H9 (cell line): ENCODE measurements around the gene HLA-DOB. TPM values are rescaled to one million over a fixed set of nuclear protein-coding genes. Genes with fewer than 3 reads are reported as not detected.

Source experiments
- DNase-seq: peaks from one replicate; pipeline ENCODE4 v3.0.0-alpha.2; 2017
- H2AFZ ChIP-seq: one replicate; pipeline ENCODE4 v1.6.1; 2013; ENCODE audit warnings: mild to moderate bottlenecking, low read length, control low read depth, moderate library complexity
- H2AK5ac ChIP-seq: 2 replicates; pipeline ENCODE4 v1.6.1; 2013; ENCODE audit warnings: low read length, control low read depth, mixed read lengths; ENCODE audit not compliant: insufficient read length
- H2BK120ac ChIP-seq: one replicate; pipeline ENCODE4 v1.6.1; 2013; ENCODE audit warnings: low read depth, mild to moderate bottlenecking, low read length, control low read depth, inconsistent platforms; ENCODE audit not compliant: poor library complexity, severe bottlenecking
- H2BK12ac ChIP-seq: 2 replicates; pipeline ENCODE4 v1.6.1; 2013; ENCODE audit warnings: low read length, control low read depth, mixed read lengths, low read depth; ENCODE audit not compliant: insufficient read length
- H2BK15ac ChIP-seq: 2 replicates; pipeline ENCODE4 v1.6.1; 2013; ENCODE audit warnings: low read depth, low read length, control low read depth
- H2BK20ac ChIP-seq: one replicate; pipeline ENCODE4 v1.6.1; 2013; ENCODE audit warnings: low read depth, mild to moderate bottlenecking, low read length, control low read depth, inconsistent platforms; ENCODE audit not compliant: poor library complexity, severe bottlenecking
- H2BK5ac ChIP-seq: 2 replicates; pipeline ENCODE4 v1.6.1; 2013; ENCODE audit warnings: low read length, control low read depth, mixed read lengths; ENCODE audit not compliant: insufficient read length
- H3K14ac ChIP-seq: 2 replicates; pipeline ENCODE4 v1.6.1; 2013; ENCODE audit warnings: low read length, control low read depth; ENCODE audit not compliant: insufficient read depth
- H3K18ac ChIP-seq: 2 replicates; pipeline ENCODE4 v1.6.1; 2013; ENCODE audit warnings: low read depth, mild to moderate bottlenecking, mixed read lengths, low read length, control low read depth; ENCODE audit not compliant: insufficient read length
- H3K23ac ChIP-seq: 2 replicates; pipeline ENCODE4 v1.6.1; 2013; ENCODE audit warnings: low read length, control low read depth, mixed read lengths, low read depth; ENCODE audit not compliant: insufficient read length
- H3K23me2 ChIP-seq: 2 replicates; pipeline ENCODE4 v1.6.1; 2013; ENCODE audit warnings: low read depth, mild to moderate bottlenecking, mixed read lengths, low read length, control low read depth; ENCODE audit not compliant: insufficient read length, poor library complexity, severe bottlenecking
- H3K27ac ChIP-seq: 2 replicates; pipeline ENCODE4 v1.5.1; 2013; ENCODE audit warnings: low read length, control low read depth, mixed read lengths, low read depth; ENCODE audit not compliant: insufficient read length
- H3K27me3 ChIP-seq: 2 replicates; pipeline ENCODE4 v1.6.1; 2013; ENCODE audit warnings: low read length, control low read depth, inconsistent platforms; ENCODE audit not compliant: insufficient read depth
- H3K4ac ChIP-seq: 2 replicates; pipeline ENCODE4 v1.6.1; 2013; ENCODE audit warnings: low read depth, mild to moderate bottlenecking, control low read depth, inconsistent platforms, low read length, moderate library complexity
- H3K4me1 ChIP-seq: 2 replicates; pipeline ENCODE4 v1.6.1; 2013; ENCODE audit warnings: low read length, control low read depth, inconsistent platforms; ENCODE audit not compliant: insufficient read depth
- H3K4me2 ChIP-seq: 2 replicates; pipeline ENCODE4 v1.6.1; 2013; ENCODE audit warnings: low read length, control low read depth, mixed read lengths; ENCODE audit not compliant: insufficient read length, insufficient read depth
- H3K56ac ChIP-seq: 2 replicates; pipeline ENCODE4 v1.6.1; 2013; ENCODE audit warnings: low read depth, mild to moderate bottlenecking, mixed read lengths, low read length, control low read depth; ENCODE audit not compliant: insufficient read length
- H3K79me1 ChIP-seq: 2 replicates; pipeline ENCODE4 v1.6.1; 2013; ENCODE audit warnings: low read depth, mild to moderate bottlenecking, moderate library complexity, low read length, control low read depth, inconsistent platforms; ENCODE audit not compliant: insufficient read depth, poor library complexity, severe bottlenecking
- H3K79me2 ChIP-seq: 2 replicates; pipeline ENCODE4 v1.6.1; 2013; ENCODE audit warnings: low read length, control low read depth, inconsistent platforms; ENCODE audit not compliant: insufficient read depth
- H3K9ac ChIP-seq: 2 replicates; pipeline ENCODE4 v1.6.1; 2013; ENCODE audit warnings: low read length, control low read depth, mixed read lengths; ENCODE audit not compliant: insufficient read length; ENCODE audit errors: extremely low read depth
- H3K9me3 ChIP-seq: one replicate; pipeline ENCODE4 v1.6.1; 2013; ENCODE audit warnings: low read depth, low read length, inconsistent platforms; ENCODE audit not compliant: control insufficient read depth
- H3T11ph ChIP-seq: one replicate; pipeline ENCODE4 v1.6.1; 2013; ENCODE audit warnings: mild to moderate bottlenecking, low read length, control low read depth, inconsistent platforms
- H4K20me1 ChIP-seq: one replicate; pipeline ENCODE4 v1.6.1; 2013; ENCODE audit not compliant: control insufficient read depth, insufficient read length, insufficient read depth
- H4K5ac ChIP-seq: 2 replicates; pipeline ENCODE4 v1.6.1; 2013; ENCODE audit warnings: low read depth, mild to moderate bottlenecking, mixed read lengths, low read length, control low read depth; ENCODE audit not compliant: insufficient read length
- H4K8ac ChIP-seq: replicated peaks from 2 replicates; pipeline ENCODE4 v1.6.1; 2013; ENCODE audit warnings: low read length, control low read depth, mixed read lengths, low read depth; ENCODE audit not compliant: insufficient read length
- H4K91ac ChIP-seq: 2 replicates; pipeline ENCODE4 v1.6.1; 2013; ENCODE audit warnings: low read depth, mild to moderate bottlenecking, moderate library complexity, mixed read lengths, low read length, control low read depth; ENCODE audit not compliant: insufficient read length
- H3K27ac Mint-ChIP-seq, 3 experiments: 2 replicates in 2 of 3; 3 replicates in 1 of 3; pipeline ENCODE4 v1.8.0; 2020 to 2021; ENCODE audit warnings: mixed read lengths in 3 of 3, mild to moderate bottlenecking in 1 of 3, moderate library complexity in 1 of 3
- H3K27me3 Mint-ChIP-seq: 2 replicates; pipeline ENCODE4 v1.8.0; 2021; ENCODE audit warnings: low read depth, mild to moderate bottlenecking, moderate library complexity, mixed read lengths
- H3K36me3 Mint-ChIP-seq, 3 experiments: 2 replicates in 2 of 3; 3 replicates in 1 of 3; pipeline ENCODE4 v1.8.0; 2020 to 2021; ENCODE audit warnings: low read depth in 3 of 3, mixed read lengths in 3 of 3; ENCODE audit not compliant: insufficient read depth in 1 of 3
- H3K4me1 Mint-ChIP-seq, 2 experiments: 2 replicates each; pipeline ENCODE4 v1.8.0; 2020; ENCODE audit warnings: mixed read lengths in 2 of 2
- H3K4me3 Mint-ChIP-seq, 2 experiments: 2 replicates in 1 of 2; 3 replicates in 1 of 2; pipeline ENCODE4 v1.8.0; 2020 to 2021; ENCODE audit warnings: mild to moderate bottlenecking in 2 of 2, mixed read lengths in 2 of 2, moderate library complexity in 1 of 2
- H3K9me3 Mint-ChIP-seq, 2 experiments: 2 replicates in 1 of 2; 3 replicates in 1 of 2; pipeline ENCODE4 v1.8.0; 2020; ENCODE audit warnings: mild to moderate bottlenecking in 2 of 2, mixed read lengths in 2 of 2, moderate library complexity in 1 of 2
- CTCF ChIP-seq: fragments of 200-600 bp; sonication (generic); conservative IDR thresholded peaks from 3 replicates; pipeline ENCODE4 v1.8.0; 2021; ENCODE audit warnings: antibody characterized with exemption, mild to moderate bottlenecking
- WGBS: extraction: QIAGEN DNeasy Blood & Tissue Kit; methylation state at CpG from one replicate; pipeline ENCODE4 v1.1.7; 2013; ENCODE audit warnings: missing lambda C conversion rate, low lambda C conversion rate, mixed read lengths; ENCODE audit not compliant: insufficient read length; ENCODE audit errors: extremely low coverage; 5-methylcytosine and 5-hydroxymethylcytosine counted together
- total RNA-seq: library from RNA; stranded (reverse); gene quantifications from 2 replicates; pipeline ENCODE4 v1.2.1, GENCODE V29; 2021

Gene HLA-DOB
- total RNA-seq, 1 experiment from 2014 or later, result 0.20 TPM

- no peaks in the 10 kb centered on the region for H4K20me1 ChIP-seq
- no peak overlapping the region for H3T11ph ChIP-seq
- no peaks in the 10 kb centered on the region; the same call in 1 of the 2 replicates for H3K4me1 ChIP-seq
- no peaks in the 10 kb centered on the region for H3K79me1 ChIP-seq
- no peak overlapping the region for H3K56ac ChIP-seq
- Mint-ChIP-seq H3K4me3 (0 out of 5 replicates have a peak overlapping the region, but pooled peaks of 1 of the 2 experiments have one; percentile 6), H3K9me3 (no peaks in the 10 kb centered on the region), H3K4me1 (peaks cover 15 to 22% of the 10 kb centered on the region in 2 experiments), H3K36me3 (peaks cover 0 to 5% (median 2%) of the 10 kb centered on the region in 3 experiments; a peak in 5 of 7 replicates), H3K27me3 (peaks cover 74% of the 10 kb centered on the region), H3K27ac (no peak overlapping the region)
- H3K4ac ChIP-seq, result no peak overlapping the region
- H2BK120ac ChIP-seq, result no peak overlapping the region
- no peaks in the 10 kb centered on the region for H3K79me2 ChIP-seq
- H3K14ac ChIP-seq, result no peak overlapping the region
- no peak overlapping the region for H3K9ac ChIP-seq
- H3K23me2 ChIP-seq, result peaks cover 16% of the 10 kb centered on the region
- no peak overlapping the region for H3K18ac ChIP-seq
- no peak overlapping the region for H2BK15ac ChIP-seq
- H2BK5ac ChIP-seq, result no peak overlapping the region
- no peak overlapping the region for H3K27ac ChIP-seq
- H3K9me3 ChIP-seq, result no peaks in the 10 kb centered on the region
- no peak overlapping the region for H3K23ac ChIP-seq
- no peak overlapping the region for H2AK5ac ChIP-seq
- no peak overlapping the region for H4K8ac ChIP-seq
- H4K5ac ChIP-seq, result no peak overlapping the region
- H3K27me3 ChIP-seq, result peaks cover 6% of the 10 kb centered on the region; the same call in 1 of the 2 replicates
- no peak overlapping the region for H2AFZ ChIP-seq
- DNase-seq, result no peak
- no peak overlapping the region for H3K4me2 ChIP-seq
- no peak overlapping the region for H2BK12ac ChIP-seq
- H4K91ac ChIP-seq, result no peak overlapping the region
- no peak overlapping the region for H2BK20ac ChIP-seq
- WGBS, result no CpG with 5 or more reads among the region's 8 CpGs
- no peak for TF ChIP-seq CTCF
These were observed 38.8 kb upstream of the HLA-DOB start for GRCh38 chr6:32855467-32856174.
